SJCRH30 (cell line): Measurements from ENCODE around the gene MARK4. TPM values are rescaled to one million over a fixed set of nuclear protein-coding genes. Genes with fewer than 3 reads are reported as not detected.
"Not testable (repeated sequence)": the region's sequence is repeated elsewhere in the genome, so short reads cannot be mapped to it uniquely, and the experiment has no call there.

Source experiments
- DNase-seq, 2 experiments: peaks; one replicate each; pipeline ENCODE4 v3.0.0-alpha.2; 2015 to 2020
- H3K27ac ChIP-seq: fragments of 250-450 bp; sonication (Bioruptor Pico); 2 replicates; pipeline ENCODE4 v1.5.1; 2020; ENCODE audit warnings: mild to moderate bottlenecking, moderate library complexity
- H3K27me3 ChIP-seq: fragments of 250-450 bp; sonication (Bioruptor Pico); 2 replicates; pipeline ENCODE4 v1.5.1; 2020; ENCODE audit warnings: mild to moderate bottlenecking, moderate library complexity
- H3K36me3 ChIP-seq: fragments of 250-450 bp; sonication (Bioruptor Pico); 2 replicates; pipeline ENCODE4 v1.5.1; 2020; ENCODE audit warnings: mild to moderate bottlenecking, moderate library complexity
- H3K4me1 ChIP-seq: fragments of 250-450 bp; sonication (Bioruptor Pico); 2 replicates; pipeline ENCODE4 v1.5.1; 2020; ENCODE audit warnings: mild to moderate bottlenecking, moderate library complexity
- H3K4me3 ChIP-seq: fragments of 250-450 bp; sonication (Bioruptor Pico); 2 replicates; pipeline ENCODE4 v1.5.1; 2020; ENCODE audit warnings: mild to moderate bottlenecking, moderate library complexity
- H3K9me3 ChIP-seq: fragments of 250-450 bp; sonication (Bioruptor Pico); replicated peaks from 2 replicates; pipeline ENCODE4 v1.5.1; 2020; ENCODE audit warnings: mild to moderate bottlenecking, moderate library complexity
- total RNA-seq: library from RNA; depleted of rRNA; stranded (reverse); fragments of >200 nt; shearing (Covaris generic); gene quantifications from 2 replicates; pipeline ENCODE4 v1.2.3, GENCODE V29; 2014

Gene MARK4
- total RNA-seq, 1 experiment from 2014 or later = 16.5 TPM

DNA sequence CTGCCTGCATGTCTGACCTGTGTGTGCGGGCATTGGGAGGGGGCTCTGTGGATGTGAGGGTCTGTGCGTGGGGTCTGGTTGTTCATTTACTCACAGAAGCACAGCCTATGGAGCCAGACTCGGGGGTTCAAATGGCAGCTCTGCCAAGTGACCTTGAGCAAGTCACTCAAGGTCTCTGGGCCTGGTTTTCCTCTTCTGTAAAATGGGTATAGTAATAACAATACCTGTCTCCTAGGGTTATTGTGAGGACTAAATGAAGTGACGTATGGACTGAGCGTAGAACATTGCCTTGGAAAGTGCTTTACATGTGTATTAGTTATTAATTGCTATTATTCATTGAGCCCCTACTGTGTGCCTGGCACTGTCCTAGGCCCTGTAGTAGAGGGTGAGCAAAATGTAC, 47.2 kb downstream of the MARK4 start:
- no peak for DNase-seq
- Histone ChIP-seq H3K4me1 (no peaks in the 10 kb centered on the region), H3K4me3 (no peak overlapping the region), H3K27me3 (no peaks in the 10 kb centered on the region), H3K27ac (no peak overlapping the region), H3K36me3 (peaks cover 6% of the 10 kb centered on the region; the same call in 1 of the 2 replicates), H3K9me3 (no peaks in the 10 kb centered on the region)

DNA sequence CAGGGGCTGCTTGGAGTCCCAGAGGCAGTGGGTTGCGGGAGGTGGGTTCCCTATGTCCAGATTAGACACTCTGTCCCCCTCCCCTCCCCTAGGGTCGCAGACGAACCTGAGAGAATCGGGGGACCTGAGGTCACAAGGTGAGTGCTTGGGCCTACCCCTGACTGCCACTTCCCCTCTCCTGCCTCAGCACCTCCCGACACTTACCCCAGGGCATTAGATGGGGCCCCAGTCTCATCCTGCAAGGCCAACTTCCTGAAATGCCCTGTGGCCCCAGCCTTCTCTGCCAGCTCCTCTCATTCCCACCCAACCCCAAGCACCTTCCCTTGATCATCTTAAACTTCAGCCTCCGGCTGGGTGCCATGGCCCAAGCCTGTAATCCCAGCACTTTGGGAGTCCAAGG, 48.6 kb downstream of the MARK4 start:
- Histone ChIP-seq H3K4me3 (no peak overlapping the region), H3K4me1 (no peaks in the 10 kb centered on the region), H3K27ac (peak overlapping the region; percentile 52; the same call in 1 of the 2 replicates), H3K36me3 (peaks cover 6% of the 10 kb centered on the region; the same call in 1 of the 2 replicates), H3K9me3 (no peaks in the 10 kb centered on the region), H3K27me3 (no peaks in the 10 kb centered on the region)
- no peak for DNase-seq

DNA sequence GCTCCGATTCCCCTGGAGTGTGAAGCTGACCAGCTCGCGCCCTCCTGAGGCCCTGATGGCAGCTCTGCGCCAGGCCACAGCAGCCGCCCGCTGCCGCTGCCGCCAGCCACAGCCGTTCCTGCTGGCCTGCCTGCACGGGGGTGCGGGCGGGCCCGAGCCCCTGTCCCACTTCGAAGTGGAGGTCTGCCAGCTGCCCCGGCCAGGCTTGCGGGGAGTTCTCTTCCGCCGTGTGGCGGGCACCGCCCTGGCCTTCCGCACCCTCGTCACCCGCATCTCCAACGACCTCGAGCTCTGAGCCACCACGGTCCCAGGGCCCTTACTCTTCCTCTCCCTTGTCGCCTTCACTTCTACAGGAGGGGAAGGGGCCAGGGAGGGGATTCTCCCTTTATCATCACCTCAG, 51.3 kb downstream of the MARK4 start:
- no peaks in the 10 kb centered on the region for H3K36me3 ChIP-seq
- DNase-seq = no peak

DNA sequence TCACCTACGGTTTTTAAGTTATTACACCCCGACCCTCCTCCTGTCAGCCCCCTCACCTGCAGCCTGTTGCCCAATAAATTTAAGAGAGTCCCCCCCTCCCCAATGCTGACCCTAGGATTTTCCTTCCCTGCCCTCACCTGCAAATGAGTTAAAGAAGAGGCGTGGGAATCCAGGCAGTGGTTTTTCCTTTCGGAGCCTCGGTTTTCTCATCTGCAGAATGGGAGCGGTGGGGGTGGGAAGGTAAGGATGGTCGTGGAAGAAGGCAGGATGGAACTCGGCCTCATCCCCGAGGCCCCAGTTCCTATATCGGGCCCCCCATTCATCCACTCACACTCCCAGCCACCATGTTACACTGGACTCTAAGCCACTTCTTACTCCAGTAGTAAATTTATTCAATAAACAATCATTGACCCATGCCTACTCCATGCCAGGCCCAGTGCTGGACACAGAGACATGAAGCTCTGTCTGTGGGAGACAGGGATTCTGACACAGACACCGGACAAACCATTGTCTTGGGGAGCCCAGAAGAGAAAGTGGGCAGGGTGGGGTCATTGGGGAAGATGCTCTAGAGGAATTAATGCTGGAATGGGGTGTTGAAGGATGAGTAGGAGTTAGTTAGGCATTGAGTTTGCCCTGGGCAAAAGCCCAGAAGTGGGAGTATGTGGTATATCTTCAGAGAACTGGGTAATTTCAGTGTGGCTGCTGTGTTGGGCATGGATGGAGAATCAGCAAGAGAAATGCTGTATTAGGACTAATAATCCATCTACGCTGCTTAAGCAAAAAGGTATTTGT, 52.4 kb downstream of the MARK4 start:
- Histone ChIP-seq H3K27me3 (no peaks in the 10 kb centered on the region), H3K27ac (no peak overlapping the region), H3K36me3 (no peaks in the 10 kb centered on the region), H3K4me1 (peaks cover 9% of the 10 kb centered on the region), H3K4me3 (no peak overlapping the region), H3K9me3 (no peaks in the 10 kb centered on the region)
- DNase-seq = no peak

More for the DNA sequence above, 51.3 kb downstream of the MARK4 start:
- Histone ChIP-seq H3K27ac (no peak overlapping the region), H3K27me3 (no peaks in the 10 kb centered on the region), H3K9me3 (no peaks in the 10 kb centered on the region), H3K4me1 (peaks cover 9% of the 10 kb centered on the region), H3K4me3 (no peak overlapping the region)

DNA sequence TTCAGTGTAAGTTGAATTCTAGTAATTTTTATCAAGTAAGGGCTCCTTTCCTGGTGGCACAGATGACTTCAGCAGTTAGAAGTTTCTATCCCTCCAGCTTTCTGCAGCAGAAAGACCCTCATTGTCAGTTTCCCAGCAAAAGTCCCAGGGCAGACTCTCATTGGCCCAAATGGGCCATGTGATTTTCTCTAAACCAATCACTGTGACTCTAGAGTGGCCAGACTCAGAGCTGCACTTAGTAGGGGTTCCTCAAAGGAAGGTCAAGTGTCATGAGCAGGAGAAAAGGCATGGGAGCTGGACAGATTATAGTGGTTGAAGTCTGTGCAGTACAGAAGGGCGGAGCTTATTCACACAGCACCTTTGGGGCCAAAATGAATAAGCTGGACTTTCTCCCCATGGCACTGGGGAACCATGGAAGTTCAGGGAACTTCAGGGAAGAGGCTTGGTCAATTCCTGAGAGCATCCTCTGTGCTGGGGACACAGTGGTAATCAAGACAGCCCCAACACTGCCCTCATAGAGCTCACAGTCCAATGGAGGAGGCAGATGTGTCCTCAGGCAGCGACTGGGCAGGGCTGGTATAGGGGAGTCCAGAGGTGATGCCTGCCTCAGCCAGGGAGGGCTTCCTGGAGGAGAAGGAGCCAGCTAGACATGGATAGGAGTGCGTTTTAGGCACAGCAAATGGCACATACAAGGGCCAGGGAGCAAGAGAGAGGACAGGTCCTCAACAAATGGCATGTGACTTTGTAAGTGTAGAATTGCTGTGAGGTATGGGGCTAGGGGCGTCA, 53.3 kb downstream of the MARK4 start:
- no peak overlapping the region for H3K4me3 ChIP-seq
- no peaks in the 10 kb centered on the region for H3K36me3 ChIP-seq
- DNase-seq = no peak
- H3K27ac ChIP-seq = no peak overlapping the region
- no peaks in the 10 kb centered on the region for H3K9me3 ChIP-seq
- peaks cover 9% of the 10 kb centered on the region for H3K4me1 ChIP-seq
- no peaks in the 10 kb centered on the region for H3K27me3 ChIP-seq

DNA sequence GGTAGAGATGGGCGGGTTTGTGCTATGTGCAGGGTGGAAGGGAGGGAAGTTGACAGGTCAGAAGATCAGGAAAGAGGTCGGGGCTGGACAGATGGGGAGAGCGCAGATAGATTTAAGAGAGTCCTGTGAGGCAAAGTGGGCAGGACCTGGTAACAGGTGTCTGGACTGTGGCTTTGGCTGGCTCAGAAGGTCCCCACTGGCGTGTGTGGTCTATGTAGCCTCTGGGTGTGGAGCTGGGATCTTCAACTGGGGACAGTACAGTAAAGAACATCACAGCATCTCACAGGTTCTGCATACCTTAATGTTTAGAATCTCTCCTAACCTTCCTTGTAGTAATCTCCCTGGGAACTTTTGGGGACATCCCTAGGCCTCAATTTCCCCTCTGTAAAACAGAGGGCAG, 53.9 kb downstream of the MARK4 start:
- Histone ChIP-seq H3K27me3 (no peaks in the 10 kb centered on the region), H3K9me3 (no peaks in the 10 kb centered on the region), H3K4me1 (peaks cover 9% of the 10 kb centered on the region), H3K4me3 (no peak overlapping the region), H3K27ac (no peak overlapping the region), H3K36me3 (no peaks in the 10 kb centered on the region)
- DNase-seq = no peak

DNA sequence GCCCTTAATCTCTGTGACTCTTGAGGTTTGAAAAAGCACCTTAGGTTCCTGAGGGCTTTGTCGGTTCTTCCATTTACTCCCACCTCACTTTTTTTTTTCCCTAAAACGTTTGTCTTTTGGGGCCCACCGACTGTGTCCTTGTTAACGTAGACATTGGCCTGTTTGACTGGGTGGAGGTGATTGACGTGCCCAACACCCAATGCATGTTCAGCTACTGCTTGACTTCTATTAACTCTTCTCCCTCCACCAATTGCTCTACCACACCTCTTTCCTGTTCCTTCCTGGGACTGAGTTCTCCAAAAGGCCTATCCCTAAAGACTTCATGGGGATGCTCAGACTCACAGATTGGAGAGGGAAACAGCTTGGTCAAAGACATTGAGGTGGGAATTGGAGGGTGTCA, 54.4 kb downstream of the MARK4 start:
- Histone ChIP-seq H3K4me3 (no peak overlapping the region), H3K9me3 (no peaks in the 10 kb centered on the region), H3K4me1 (peaks cover 9% of the 10 kb centered on the region), H3K27ac (peak overlapping the region; percentile 60), H3K36me3 (no peaks in the 10 kb centered on the region), H3K27me3 (no peaks in the 10 kb centered on the region)
- peak; percentile 29 to 39 for DNase-seq

DNA sequence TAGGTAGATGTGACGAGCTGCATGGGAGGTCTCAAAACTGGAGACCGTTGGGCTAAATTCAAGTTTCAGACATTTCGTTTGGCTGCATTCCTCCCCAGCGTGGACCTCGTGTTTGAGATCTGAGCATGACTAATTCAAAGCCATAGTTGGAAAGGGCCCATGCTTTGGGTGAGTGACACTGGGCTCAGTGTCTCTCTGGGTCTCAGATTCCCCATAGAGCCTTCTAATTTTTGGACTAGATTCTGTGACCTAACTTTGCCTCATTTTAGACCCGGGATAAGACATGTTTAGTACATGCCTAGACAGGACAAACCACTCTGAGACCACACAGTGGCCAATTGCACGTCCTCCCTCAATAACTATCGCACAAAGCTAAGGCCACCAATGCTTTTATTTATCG, 55.0 kb downstream of the MARK4 start:
- DNase-seq = peak; percentile 26 to 53
- H3K27me3 ChIP-seq = no peaks in the 10 kb centered on the region

DNA sequence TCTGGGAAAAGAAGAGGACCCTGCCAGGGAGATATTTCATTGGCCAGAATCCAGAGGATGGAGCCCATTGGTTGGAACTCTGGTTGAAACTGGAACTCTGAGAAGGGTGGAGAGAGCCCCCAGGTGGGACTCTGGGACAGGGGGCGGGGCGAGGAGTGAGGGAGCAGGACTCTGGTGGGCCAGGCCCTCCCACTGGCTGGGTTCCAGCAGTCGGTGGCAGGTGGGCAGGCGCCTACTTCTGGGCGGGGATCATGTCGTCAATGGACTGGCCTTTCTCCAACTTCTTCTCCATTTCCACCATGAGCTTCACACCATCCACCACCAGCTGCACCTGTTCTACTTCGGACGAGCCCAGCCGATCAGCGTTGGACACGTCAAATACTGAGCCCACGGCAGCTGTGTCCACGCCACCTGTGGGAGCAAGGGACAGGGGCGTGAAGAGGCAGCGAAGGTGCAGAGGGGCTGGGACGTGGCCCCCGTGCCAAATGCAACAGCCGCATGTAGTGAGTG, 55.5 kb downstream of the MARK4 start:
- Histone ChIP-seq H3K27me3 (no peaks in the 10 kb centered on the region), H3K9me3 (no peaks in the 10 kb centered on the region), H3K4me3 (peak overlapping the region; percentile 18; the same call in 1 of the 2 replicates), H3K36me3 (no peaks in the 10 kb centered on the region), H3K27ac (peak overlapping the region; percentile 60), H3K4me1 (peaks cover 9% of the 10 kb centered on the region)
- peak; percentile 94 to 98 for DNase-seq

More for the DNA sequence above, 55.0 kb downstream of the MARK4 start:
- no peaks in the 10 kb centered on the region for H3K9me3 ChIP-seq
- no peaks in the 10 kb centered on the region for H3K36me3 ChIP-seq
- peak overlapping the region; percentile 18; the same call in 1 of the 2 replicates for H3K4me3 ChIP-seq
- H3K27ac ChIP-seq = peak overlapping the region; percentile 60
- peaks cover 9% of the 10 kb centered on the region for H3K4me1 ChIP-seq

DNA sequence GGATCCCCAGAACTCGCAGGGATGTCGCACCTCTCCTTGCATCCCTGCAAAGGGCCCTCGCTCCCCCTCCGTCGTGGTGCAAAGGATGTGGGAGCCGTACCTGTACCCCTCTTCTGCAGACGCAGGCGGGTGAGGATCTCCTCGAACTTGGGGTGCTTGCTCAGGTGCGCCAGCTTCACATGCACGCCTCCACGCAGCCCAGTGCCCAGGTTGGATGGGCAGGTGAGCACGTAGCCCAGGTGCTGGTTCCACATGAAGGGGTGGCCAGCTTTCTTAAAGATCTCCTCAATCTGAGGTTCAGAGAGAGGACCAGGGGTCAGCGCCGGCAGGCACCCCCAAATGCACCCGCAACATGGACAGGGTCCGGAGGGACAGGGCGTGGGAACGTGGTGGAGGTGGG, 56.3 kb downstream of the MARK4 start:
- no peaks in the 10 kb centered on the region for H3K27me3 ChIP-seq
- no peak overlapping the region for H3K27ac ChIP-seq
- peaks cover 9% of the 10 kb centered on the region for H3K4me1 ChIP-seq
- no peak overlapping the region for H3K4me3 ChIP-seq
- H3K9me3 ChIP-seq = no peaks in the 10 kb centered on the region
- DNase-seq = no peak
- H3K36me3 ChIP-seq = no peaks in the 10 kb centered on the region

DNA sequence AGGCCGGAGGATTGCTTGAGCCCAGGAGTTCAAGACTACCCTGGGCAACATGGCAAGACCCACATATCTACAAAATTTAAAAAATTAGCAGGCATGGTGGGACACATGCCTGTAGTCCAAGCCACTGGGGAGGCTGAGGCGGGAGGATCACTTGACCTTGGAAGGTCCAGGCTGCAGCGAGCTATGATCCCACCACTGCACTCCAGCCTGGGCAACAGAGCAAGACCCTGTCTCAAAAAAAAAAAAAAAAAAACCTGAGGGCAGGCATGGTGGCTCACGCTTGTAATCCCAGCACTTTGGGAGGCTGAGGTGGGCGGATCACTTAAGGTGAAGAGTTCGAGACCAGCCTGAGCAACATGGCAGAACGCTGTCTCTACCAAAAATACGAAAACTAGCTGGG, 58.3 kb downstream of the MARK4 start:
- not testable (repeated sequence) for H3K4me3 ChIP-seq, H3K9me3 ChIP-seq, H3K4me1 ChIP-seq, H3K27ac ChIP-seq, H3K36me3 ChIP-seq, DNase-seq, H3K27me3 ChIP-seq

DNA sequence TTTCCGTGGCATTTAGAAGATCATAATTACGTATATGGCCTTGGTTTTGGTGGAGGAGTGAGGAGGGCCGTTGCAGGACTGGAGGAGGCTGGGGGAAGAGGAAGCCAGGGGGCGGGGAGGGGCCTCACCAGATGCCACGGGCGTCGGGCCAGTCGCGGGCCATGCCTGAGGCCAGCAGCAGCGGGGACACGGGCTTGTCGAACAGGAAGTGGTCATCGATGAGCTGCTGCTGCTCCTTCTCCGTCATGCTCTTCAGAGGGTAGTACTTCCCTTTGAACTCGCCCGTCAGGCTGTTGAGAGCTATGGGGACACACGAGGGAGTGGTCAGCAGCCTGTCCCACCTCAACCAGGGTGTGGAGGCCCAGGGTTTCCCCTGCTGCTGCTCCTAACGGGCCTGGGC, 60.5 kb downstream of the MARK4 start:
- DNase-seq = peak; percentile 83 to 85
- Histone ChIP-seq H3K27ac (no peak overlapping the region), H3K4me3 (peak overlapping the region; percentile 40), H3K27me3 (no peaks in the 10 kb centered on the region), H3K4me1 (peaks cover 3% of the 10 kb centered on the region), H3K9me3 (no peaks in the 10 kb centered on the region), H3K36me3 (no peaks in the 10 kb centered on the region)

DNA sequence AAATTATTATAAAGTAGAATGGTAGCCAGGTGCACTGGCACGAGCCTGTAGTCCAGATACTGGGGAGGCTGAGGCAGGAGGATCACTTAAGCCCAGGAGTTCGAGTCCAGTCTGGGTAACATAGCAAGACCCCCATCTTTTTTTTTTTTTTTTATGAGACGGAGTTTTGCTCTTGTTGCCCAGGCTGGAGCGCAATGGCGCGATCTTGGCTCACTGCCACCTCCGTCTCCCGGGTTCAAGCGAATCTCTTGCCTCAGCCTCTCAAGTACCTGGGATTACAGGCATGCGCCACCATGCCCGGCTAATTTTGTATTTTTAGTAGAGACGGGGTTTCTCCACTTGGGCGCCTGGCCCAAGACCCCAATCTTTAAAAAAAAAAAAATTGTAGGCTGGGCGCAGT, 61.2 kb downstream of the MARK4 start:
- not testable (repeated sequence) for H3K36me3 ChIP-seq, DNase-seq, H3K27ac ChIP-seq

DNA sequence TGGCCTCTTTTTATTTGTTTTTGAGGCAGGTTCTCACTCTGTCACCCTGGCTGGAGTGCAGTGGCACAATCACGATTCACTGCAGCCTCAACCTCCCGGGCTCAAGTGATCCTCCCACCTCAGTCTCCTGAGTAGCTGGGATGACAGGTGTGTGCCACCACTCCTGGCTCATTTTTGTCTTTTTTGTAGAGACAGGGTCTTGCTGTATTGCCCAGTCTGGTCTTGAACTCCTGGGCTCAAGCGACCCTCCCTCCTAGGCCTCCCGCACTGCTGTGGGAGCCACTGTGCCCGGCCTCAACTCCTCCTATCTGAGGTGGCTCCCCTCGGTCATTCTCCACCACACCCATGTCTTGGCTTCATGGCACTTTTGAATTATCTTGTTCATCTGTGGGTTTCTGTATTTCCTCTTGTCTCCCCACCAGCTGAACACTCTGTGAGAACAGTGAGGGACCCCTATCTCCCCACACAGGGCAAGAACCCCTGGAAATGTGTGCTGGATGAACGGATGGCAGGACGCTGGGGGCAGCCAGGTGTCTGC, 63.7 kb downstream of the MARK4 start:
- no peaks in the 10 kb centered on the region for H3K36me3 ChIP-seq
- no peak overlapping the region for H3K4me3 ChIP-seq
- no peak overlapping the region for H3K27ac ChIP-seq
- DNase-seq = no peak
- H3K4me1 ChIP-seq = no peaks in the 10 kb centered on the region
- H3K27me3 ChIP-seq = no peaks in the 10 kb centered on the region
- no peaks in the 10 kb centered on the region for H3K9me3 ChIP-seq

More for the DNA sequence above, 61.2 kb downstream of the MARK4 start:
- H3K9me3 ChIP-seq, H3K4me3 ChIP-seq, H3K27me3 ChIP-seq, H3K4me1 ChIP-seq: not testable (repeated sequence)

DNA sequence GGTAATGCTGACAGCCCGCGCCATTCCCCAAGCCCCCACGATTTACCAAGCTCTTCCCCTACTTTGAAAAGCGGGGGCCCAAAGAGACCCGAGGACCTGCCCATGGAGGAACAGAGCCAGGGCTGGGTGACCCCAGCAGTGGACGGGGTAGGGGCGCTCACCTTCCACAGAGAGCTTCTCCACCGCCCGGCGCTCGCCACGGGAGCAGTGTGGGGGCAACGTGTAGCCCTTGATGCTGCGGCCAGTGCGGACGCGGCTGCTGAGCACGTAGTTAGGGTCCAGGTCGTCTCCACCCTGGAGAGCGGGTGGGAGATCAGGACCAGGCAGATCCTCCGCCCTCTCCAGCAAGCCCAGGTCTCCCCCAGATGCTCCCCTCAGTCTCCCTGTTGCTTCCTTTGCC, 64.2 kb downstream of the MARK4 start:
- no peaks in the 10 kb centered on the region for H3K36me3 ChIP-seq

More for the DNA sequence above, 64.2 kb downstream of the MARK4 start:
- Histone ChIP-seq H3K4me3 (no peak overlapping the region), H3K27ac (no peak overlapping the region), H3K27me3 (no peaks in the 10 kb centered on the region), H3K4me1 (no peaks in the 10 kb centered on the region), H3K9me3 (no peaks in the 10 kb centered on the region)
- no peak for DNase-seq
